Measurements from ENCODE around the gene VAC14. TPM values are rescaled to one million over a fixed set of nuclear protein-coding genes. Genes with fewer than 3 reads are reported as not detected.
"Not testable (repeated sequence)": the region's sequence is repeated elsewhere in the genome, so short reads cannot be mapped to it uniquely, and the experiment has no call there.

VAC14 gene
- total and polyA plus RNA-seq, 5 experiments from 2014 or later: 27.2 to 50.7 (median 41.4) TPM

DNA sequence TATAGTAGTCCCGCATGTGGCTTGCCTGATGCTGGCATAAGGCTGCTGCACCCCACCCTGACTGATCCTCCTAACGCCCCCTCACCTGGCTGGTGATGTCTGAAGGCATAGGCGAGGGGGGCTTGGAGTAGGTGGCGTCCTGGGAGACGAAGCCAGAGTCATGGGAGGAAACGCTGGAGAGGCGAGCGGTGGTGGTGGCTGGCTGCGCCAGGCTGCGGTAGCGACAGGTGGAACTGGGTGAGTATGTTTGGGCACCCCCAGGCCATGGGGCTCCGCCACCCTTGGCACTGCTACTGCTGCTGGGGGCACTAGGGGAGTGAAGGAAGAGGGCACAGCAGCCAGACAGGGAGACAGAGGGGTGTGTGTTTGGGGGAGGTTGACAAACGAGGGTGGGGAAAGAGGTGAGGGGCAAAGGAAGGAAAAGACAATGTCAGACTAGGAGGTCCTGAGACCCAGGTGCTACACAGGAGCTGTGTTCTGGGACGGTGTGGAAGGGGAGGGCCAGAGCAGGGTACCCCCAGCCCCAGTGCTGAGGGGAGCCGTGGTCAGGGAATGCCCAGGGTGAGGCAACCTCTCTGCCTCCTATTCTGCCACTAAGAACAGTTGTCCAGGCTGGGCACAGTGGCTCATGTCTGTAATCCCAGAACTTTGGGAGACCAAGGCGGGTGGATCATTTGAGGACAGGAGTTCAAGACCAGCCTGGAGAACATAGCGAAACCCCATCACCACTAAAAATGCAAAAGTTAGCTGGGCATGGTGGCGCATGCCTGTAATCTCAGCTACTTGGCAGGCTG lies 126.5 kb downstream of the VAC14 start:
- H3K36me3 Mint-ChIP-seq: peaks cover 0 to 54% (median 11%) of the 10 kb centered on the region in 3 donors
- ATAC-seq: no peak
- DNase-seq: peak in 1 of 10 donors; percentile 38
- H3K27ac Mint-ChIP-seq: peak overlapping the region in 2 of 10 donors; percentile 25 to 80
- POLR2A ChIA-PET: no interaction called here
- H3K9me3 Mint-ChIP-seq: no peaks in the 10 kb centered on the region
- no peaks in the 10 kb centered on the region for H3K27me3 Mint-ChIP-seq
- peaks cover 2 to 10% (median 2%) of the 10 kb centered on the region in 4 donors for H3K4me1 Mint-ChIP-seq
- H3K4me3 Mint-ChIP-seq: no peak overlapping the region

DNA sequence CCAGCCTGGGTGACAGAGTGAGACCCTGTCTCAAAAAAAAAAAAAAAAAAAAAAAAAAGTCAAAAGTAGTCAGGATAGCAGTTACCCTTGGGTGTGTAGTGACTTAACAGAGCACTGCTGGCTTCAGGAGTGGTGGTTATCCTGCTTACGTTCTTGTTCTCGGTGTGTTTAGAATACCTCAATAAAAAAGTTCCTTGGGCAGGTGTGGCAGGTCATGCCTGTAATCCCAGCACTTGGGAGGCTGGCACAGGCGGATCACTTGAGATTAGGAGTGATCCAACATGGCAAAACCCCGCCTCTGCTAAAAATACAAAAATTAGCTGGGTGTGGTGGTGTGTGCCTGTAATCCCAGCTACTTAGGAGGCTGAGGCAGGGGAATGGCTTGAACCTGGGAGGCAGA lies 130.0 kb downstream of the VAC14 start:
- POLR2A ChIA-PET, H3K9me3 Mint-ChIP-seq: not testable (repeated sequence)

DNA sequence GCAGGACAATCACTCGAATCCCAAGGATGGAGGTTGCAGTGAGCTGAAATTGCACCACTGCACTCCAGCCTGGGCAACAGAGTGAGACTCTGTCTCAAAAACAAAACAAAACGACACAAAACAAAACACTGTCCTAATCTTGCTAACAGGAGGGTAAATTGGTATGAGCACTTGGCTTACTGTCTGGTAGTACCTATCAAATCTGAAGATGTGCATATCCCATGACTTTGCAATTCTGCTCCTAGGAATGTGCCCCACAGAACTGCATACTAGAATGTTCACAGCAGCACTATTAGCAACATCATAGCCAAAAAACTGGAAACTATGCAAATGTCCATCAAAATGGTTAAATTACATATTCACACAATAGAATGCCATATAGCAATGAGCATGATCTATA lies 130.8 kb downstream of the VAC14 start:
- Mint-ChIP-seq H3K27me3 (no peaks in the 10 kb centered on the region), H3K4me1 (peaks cover 0 to 7% (median 0%) of the 10 kb centered on the region in 4 donors), H3K36me3 (peaks cover 7 to 75% (median 28%) of the 10 kb centered on the region in 3 donors), H3K9me3 (no peaks in the 10 kb centered on the region), H3K27ac (peak overlapping the region in 1 of 10 donors; percentile 20), H3K4me3 (no peak overlapping the region)
- POLR2A ChIA-PET: no interaction called here
- ATAC-seq (no peak), DNase-seq (no peak)

More for the DNA sequence above, 130.0 kb downstream of the VAC14 start:
- not testable (repeated sequence) for H3K27me3 Mint-ChIP-seq, H3K4me3 Mint-ChIP-seq, H3K27ac Mint-ChIP-seq, DNase-seq, H3K4me1 Mint-ChIP-seq, ATAC-seq
- peaks cover 7 to 75% (median 24%) of the 10 kb centered on the region in 3 donors for H3K36me3 Mint-ChIP-seq

DNA sequence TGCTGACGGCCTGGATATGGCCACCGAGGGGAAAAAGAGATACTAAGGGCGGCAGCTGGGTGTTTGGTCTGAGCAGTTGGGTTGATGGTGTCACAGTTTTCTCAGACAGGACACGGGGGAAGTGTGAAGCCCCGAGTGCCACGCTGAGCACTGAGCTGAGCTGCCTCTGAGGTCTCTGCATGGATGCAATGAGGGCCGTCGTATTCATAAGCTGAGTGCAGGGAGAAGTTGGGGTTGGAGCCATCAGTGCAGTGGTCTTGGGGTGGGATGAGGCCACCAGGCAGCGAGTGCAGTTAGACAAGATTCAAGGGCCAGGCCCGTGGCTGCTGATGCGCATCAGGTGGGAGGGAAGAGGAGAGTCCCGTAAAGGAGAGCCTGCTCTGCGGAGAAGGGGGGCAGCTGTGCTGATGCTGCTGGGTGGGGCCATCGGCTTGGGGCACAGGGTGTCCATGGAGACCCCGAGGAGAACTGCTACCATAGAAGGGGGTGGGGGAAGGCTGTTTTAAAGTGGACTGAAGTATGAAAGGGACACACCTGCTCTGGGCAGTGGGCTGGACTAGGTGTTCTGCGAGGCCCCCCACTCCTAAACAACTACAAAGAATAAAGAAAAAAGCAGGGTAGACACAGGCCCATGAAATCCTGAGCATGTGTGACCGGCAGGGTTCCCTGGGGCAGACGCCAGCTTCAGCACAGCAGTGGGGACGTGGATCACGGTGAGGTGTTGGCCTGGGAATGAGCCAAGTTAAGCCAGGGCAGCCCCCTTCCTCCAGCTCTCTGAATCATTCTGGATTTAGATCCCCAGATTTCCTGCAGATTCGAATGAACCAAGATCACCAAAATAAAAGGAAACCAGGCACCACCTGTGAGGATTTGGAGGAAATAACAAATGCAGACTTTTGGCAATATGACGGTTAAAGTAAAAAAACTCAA lies 134.9 kb downstream of the VAC14 start:
- Mint-ChIP-seq H3K9me3 (no peaks in the 10 kb centered on the region), H3K4me3 (no peak overlapping the region), H3K27ac (peak overlapping the region in 2 of 10 donors; percentile 25 to 71), H3K4me1 (peaks cover 0 to 5% (median 0%) of the 10 kb centered on the region in 4 donors), H3K36me3 (peaks cover 7 to 52% (median 27%) of the 10 kb centered on the region in 3 donors), H3K27me3 (no peaks in the 10 kb centered on the region)
- no peak for ATAC-seq
- DNase-seq: peak in 1 of 10 donors; percentile 35
- POLR2A ChIA-PET: no interaction called here

- Mint-ChIP-seq H3K4me3 (no peak overlapping the region), H3K27ac (no peak overlapping the region), H3K27me3 (no peaks in the 10 kb centered on the region), H3K4me1 (peaks cover 0 to 5% (median under 1%) of the 10 kb centered on the region in 4 donors), H3K9me3 (no peaks in the 10 kb centered on the region), H3K36me3 (peaks cover 7 to 46% (median 23%) of the 10 kb centered on the region in 3 donors)
- POLR2A ChIA-PET: interaction anchor here (0.6 to 1.3 kb wide), 2 partner anchors 72 to 111 kb away, joined by 3 read pairs; no protein-coding TSS in a partner anchor
- no peak for ATAC-seq
- peak in 1 of 10 donors; percentile 49 for DNase-seq
Observed at GRCh38 chr16:70665113-70665694, 135.8 kb downstream of the VAC14 start.

- H3K9me3 Mint-ChIP-seq: no peaks in the 10 kb centered on the region
- H3K4me1 Mint-ChIP-seq: peaks cover 0 to 5% (median under 1%) of the 10 kb centered on the region in 4 donors
- DNase-seq: peak in 1 of 10 donors; percentile 60
- peaks cover 7 to 41% (median 17%) of the 10 kb centered on the region in 3 donors for H3K36me3 Mint-ChIP-seq
- no peak for ATAC-seq
- H3K27ac Mint-ChIP-seq: no peak overlapping the region
- no peaks in the 10 kb centered on the region for H3K27me3 Mint-ChIP-seq
- H3K4me3 Mint-ChIP-seq: no peak overlapping the region
- POLR2A ChIA-PET: interaction anchor here (0.6 to 1.3 kb wide), 2 partner anchors 73 to 111 kb away, joined by 3 read pairs; no protein-coding TSS in a partner anchor
Observed at GRCh38 chr16:70664325-70665112, 136.4 kb downstream of the VAC14 start.

DNA sequence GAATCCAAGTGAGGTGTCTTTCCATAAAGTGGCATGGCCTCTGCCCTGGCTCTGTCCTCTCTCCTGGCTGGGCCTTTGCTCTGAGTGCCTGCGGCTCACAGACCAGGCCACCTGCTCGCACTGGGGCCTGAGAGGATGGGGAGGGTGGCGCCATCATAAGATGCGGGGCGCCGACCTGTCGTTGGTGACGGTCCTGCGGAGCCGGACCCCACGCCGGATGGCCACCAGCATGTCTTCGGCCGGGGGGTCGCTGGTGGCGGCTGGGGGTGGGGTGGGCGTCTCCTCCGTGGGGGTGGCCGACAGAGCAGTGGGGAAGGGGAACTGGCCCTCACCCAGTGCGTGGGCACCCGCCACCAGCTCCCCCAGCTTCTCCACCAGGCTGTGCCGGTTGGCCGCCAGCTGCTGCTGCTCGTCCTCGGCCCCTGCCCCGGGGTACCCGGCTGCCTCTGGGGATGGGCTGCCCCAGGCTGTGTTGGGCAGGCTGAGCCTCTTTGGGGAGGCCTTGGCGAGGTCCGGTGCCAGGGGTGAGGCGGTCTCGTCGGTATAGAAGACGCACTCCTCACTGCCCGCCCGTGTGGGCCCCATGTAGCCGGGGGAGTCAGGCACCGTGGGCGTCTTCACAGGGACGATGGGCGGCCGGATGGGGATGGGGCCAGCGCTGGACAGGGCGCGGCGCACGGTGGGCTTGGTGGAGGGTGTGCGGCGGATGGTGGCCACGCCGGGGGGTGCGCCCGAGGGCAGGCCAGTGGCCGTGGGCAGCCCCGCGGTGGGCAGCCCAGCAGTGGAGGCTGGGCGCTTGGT lies 137.2 kb downstream of the VAC14 start:
- no peak overlapping the region for H3K4me3 Mint-ChIP-seq
- peaks cover 0 to 5% (median under 1%) of the 10 kb centered on the region in 4 donors for H3K4me1 Mint-ChIP-seq
- POLR2A ChIA-PET: interaction anchor here (1.3 kb wide), 1 partner anchor 73 kb away, joined by 3 read pairs; no protein-coding TSS in a partner anchor

DNA sequence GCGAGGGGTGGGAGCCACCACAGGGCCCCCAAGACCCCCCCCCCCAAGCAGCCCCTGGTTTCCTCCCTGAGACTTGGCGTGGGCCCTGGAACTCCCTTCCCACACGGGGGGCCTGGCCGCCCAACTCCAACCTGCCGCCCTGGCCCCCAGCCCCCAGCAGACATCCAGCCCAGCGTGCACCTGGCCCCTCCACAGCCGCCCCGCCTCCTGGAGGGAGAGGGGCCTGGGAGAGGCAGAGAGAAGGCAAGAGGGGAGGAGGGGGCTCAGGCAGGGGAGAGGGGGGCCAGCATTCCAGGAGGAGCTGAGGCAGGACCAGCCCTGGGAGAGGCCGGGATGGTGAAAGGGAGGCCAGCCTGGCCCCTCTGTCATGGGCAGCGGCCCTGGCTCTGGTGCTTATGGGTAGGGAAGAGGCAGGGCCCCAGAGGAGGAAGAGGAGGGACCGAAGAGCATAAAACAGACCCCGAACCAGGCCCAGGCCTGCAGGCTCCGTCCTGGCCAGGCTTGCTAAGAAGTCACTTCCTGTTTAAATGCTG lies 137.9 kb downstream of the VAC14 start:
- H3K36me3 Mint-ChIP-seq: peaks cover 0 to 28% (median 8%) of the 10 kb centered on the region in 3 donors
- POLR2A ChIA-PET: interaction anchor here (0.5 kb wide), 1 partner anchor 435 kb away, joined by 3 read pairs; no protein-coding TSS in a partner anchor
- H3K4me3 Mint-ChIP-seq: no peak overlapping the region
- H3K4me1 Mint-ChIP-seq: peaks cover 0 to 5% (median under 1%) of the 10 kb centered on the region in 4 donors
- H3K27me3 Mint-ChIP-seq: no peaks in the 10 kb centered on the region
- DNase-seq: peak in 1 of 10 donors; percentile 22
- no peaks in the 10 kb centered on the region for H3K9me3 Mint-ChIP-seq
- ATAC-seq: no peak
- H3K27ac Mint-ChIP-seq: peak overlapping the region in 2 of 10 donors; percentile 25 to 66

More for the DNA sequence above, 137.2 kb downstream of the VAC14 start:
- DNase-seq: peak in 1 of 10 donors; percentile 51
- H3K36me3 Mint-ChIP-seq: peaks cover 3 to 33% (median 11%) of the 10 kb centered on the region in 3 donors
- H3K27me3 Mint-ChIP-seq: no peaks in the 10 kb centered on the region
- peak overlapping the region in 1 of 10 donors; percentile 66 for H3K27ac Mint-ChIP-seq
- no peak for ATAC-seq
- no peaks in the 10 kb centered on the region for H3K9me3 Mint-ChIP-seq

DNA sequence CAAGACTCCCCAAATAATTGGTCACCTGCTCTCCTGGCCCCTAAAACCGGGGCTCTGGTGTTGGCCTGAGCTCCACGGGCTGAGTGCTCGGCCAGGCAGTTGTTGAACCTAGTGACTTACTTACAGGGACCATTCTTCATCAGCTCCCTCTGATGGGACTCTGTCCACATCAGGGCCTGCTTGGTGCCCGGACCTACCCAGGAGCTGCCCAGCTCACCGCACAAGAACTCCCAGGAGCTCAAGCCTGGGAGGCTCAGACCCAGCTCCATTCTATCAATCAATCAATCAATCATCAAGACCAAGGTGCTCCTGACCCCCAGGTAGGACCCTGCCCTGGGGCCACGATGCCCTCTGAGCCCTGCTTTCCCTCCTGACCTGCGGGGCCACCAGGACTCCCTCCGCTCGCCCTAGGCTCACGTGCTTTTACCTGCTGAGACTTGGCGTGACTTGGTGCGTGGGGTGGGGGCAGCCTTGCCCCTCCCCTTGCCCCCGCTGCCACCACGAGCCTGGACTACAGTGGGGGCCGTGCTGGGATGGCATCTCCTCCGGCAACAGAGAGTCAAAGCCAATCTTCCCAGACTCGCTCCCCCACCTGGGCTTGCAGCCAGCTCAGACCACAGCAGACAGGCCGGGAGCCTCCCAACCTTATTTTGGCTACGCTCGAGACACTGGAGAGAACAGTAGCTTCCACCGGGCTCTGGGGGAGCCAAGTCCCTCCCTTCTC lies 138.9 kb downstream of the VAC14 start:
- POLR2A ChIA-PET: no interaction called here
- H3K36me3 Mint-ChIP-seq: peaks cover 0 to 23% (median 8%) of the 10 kb centered on the region in 3 donors
- H3K9me3 Mint-ChIP-seq: no peaks in the 10 kb centered on the region
- H3K27ac Mint-ChIP-seq: peak overlapping the region in 2 of 10 donors; percentile 24 to 61
- no peaks in the 10 kb centered on the region for H3K27me3 Mint-ChIP-seq
- H3K4me1 Mint-ChIP-seq: peaks cover 0 to 5% (median under 1%) of the 10 kb centered on the region in 4 donors
- DNase-seq (peak in 1 of 10 donors; percentile 59), ATAC-seq (no peak)
- no peak overlapping the region for H3K4me3 Mint-ChIP-seq

- DNase-seq (peak in 1 of 10 donors; percentile 53), ATAC-seq (no peak)
- H3K36me3 Mint-ChIP-seq: peaks cover 0 to 19% (median 6%) of the 10 kb centered on the region in 3 donors
- no peaks in the 10 kb centered on the region for H3K27me3 Mint-ChIP-seq
- H3K27ac Mint-ChIP-seq: peak overlapping the region in 1 of 10 donors; percentile 61
- peaks cover 0 to 3% (median under 1%) of the 10 kb centered on the region in 4 donors for H3K4me1 Mint-ChIP-seq
- POLR2A ChIA-PET: no interaction called here
- H3K4me3 Mint-ChIP-seq: no peak overlapping the region
- H3K9me3 Mint-ChIP-seq: no peaks in the 10 kb centered on the region
Observed at GRCh38 chr16:70661534-70661917, 139.4 kb downstream of the VAC14 start.

Data from naive thymus-derived CD8-positive, alpha-beta T cell (primary cell).